HEK293T (cell line): ENCODE measurements around the gene ERVH48-1.
"Not testable (repeated sequence)": the region's sequence is repeated elsewhere in the genome, so short reads cannot be mapped to it uniquely, and the experiment has no call there.

Experiments used
- CTCF ChIA-PET: fragments of 350-600 bp; formaldehyde crosslinking; extraction: SDS; loops from one replicate; lab custom pipeline; 2021; ENCODE audit warnings: antibody characterized with exemption, inconsistent platforms; lab: Yijun Ruan, JAX
- POLR2A ChIA-PET: fragments of 350-600 bp; formaldehyde crosslinking; extraction: SDS; loops from one replicate; lab custom pipeline; 2020; ENCODE audit warnings: antibody characterized with exemption, inconsistent platforms; lab: Yijun Ruan, JAX
- DNase-seq: peaks from one replicate; pipeline ENCODE4 v3.0.0; 2012; ENCODE audit warnings: mixed read lengths; ENCODE audit errors: extremely low spot score
- ARNT ChIP-seq: fragments of 450-650 bp; IDR thresholded peaks from 2 replicates; pipeline ENCODE4 v1.6.1; 2017; ENCODE audit warnings: mild to moderate bottlenecking
- BHLHE40 ChIP-seq: fragments of 450-650 bp; IDR thresholded peaks from 2 replicates; pipeline ENCODE4 v1.6.1; 2016; ENCODE audit warnings: mild to moderate bottlenecking, moderate library complexity, borderline replicate concordance
- CTBP1 ChIP-seq: fragments of 450-650 bp; IDR thresholded peaks from 2 replicates; pipeline ENCODE4 v1.6.1; 2016; ENCODE audit warnings: borderline replicate concordance
- ELF4 ChIP-seq: fragments of 450-650 bp; IDR thresholded peaks from 2 replicates; pipeline ENCODE4 v1.6.1; 2017; ENCODE audit warnings: antibody characterized with exemption
- FOXA1 ChIP-seq: fragments of 450-650 bp; IDR thresholded peaks from 2 replicates; pipeline ENCODE4 v1.6.1; 2016; ENCODE audit warnings: mild to moderate bottlenecking
- FOXK2 ChIP-seq: fragments of 450-650 bp; IDR thresholded peaks from 2 replicates; pipeline ENCODE4 v1.6.1; 2016; ENCODE audit warnings: mild to moderate bottlenecking
- FOXM1 ChIP-seq: fragments of 450-650 bp; IDR thresholded peaks from 2 replicates; pipeline ENCODE4 v1.6.1; 2017; ENCODE audit warnings: mild to moderate bottlenecking, borderline replicate concordance
- HDGF ChIP-seq: fragments of 450-650 bp; IDR thresholded peaks from 2 replicates; pipeline ENCODE4 v1.6.1; 2017; ENCODE audit warnings: antibody characterized with exemption, borderline replicate concordance
- L3MBTL2 ChIP-seq: fragments of 450-650 bp; conservative IDR thresholded peaks from 2 replicates; pipeline ENCODE4 v1.6.1; 2016; ENCODE audit warnings: mild to moderate bottlenecking
- LEF1 ChIP-seq: fragments of 450-650 bp; IDR thresholded peaks from 2 replicates; pipeline ENCODE4 v1.6.1; 2017; ENCODE audit warnings: mild to moderate bottlenecking, borderline replicate concordance
- NFRKB ChIP-seq: fragments of 450-650 bp; IDR thresholded peaks from 2 replicates; pipeline ENCODE4 v1.6.1; 2016; ENCODE audit warnings: mild to moderate bottlenecking, moderate library complexity
- SP1 ChIP-seq: fragments of 450-650 bp; IDR thresholded peaks from 2 replicates; pipeline ENCODE4 v1.6.1; 2017
- SUZ12 ChIP-seq: fragments of 450-650 bp; IDR thresholded peaks from 2 replicates; pipeline ENCODE4 v1.6.1; 2016; ENCODE audit warnings: mild to moderate bottlenecking
- TARDBP ChIP-seq: fragments of 450-650 bp; IDR thresholded peaks from 2 replicates; pipeline ENCODE4 v1.6.1; 2016
- ZNF384 ChIP-seq: fragments of 450-650 bp; IDR thresholded peaks from 2 replicates; pipeline ENCODE4 v1.6.1; 2016
- TF ChIP-seq, protein P1 (sequence below): fragments of 450-650 bp; IDR thresholded peaks from 2 replicates; pipeline ENCODE4 v1.6.1; 2016

Gene ERVH48-1

DNA sequence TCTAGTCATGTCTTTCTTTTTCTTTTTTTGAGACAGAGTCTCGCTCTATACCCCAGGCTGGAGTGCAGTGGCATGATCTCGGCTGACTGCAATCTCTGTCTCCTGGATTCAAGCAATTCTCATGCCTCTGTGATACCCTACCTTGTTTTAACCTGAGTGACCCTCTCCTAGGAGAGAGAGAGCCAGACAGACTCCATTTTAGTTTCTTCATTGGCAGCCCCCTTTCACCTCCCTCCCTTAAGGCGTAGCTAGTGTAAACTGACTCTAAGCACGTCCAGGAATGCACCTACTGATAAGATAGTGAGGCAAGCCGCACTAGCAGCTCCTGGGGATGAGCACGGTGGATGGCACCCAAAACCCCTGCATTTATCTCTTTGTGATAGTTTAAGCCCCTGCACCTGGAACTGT is 43.8 kb upstream of the ERVH48-1 start:
- no peak for TF ChIP-seq TARDBP
- no peak for TF ChIP-seq SUZ12
- TF ChIP-seq NFRKB = no peak
- no peak for TF ChIP-seq ELF4
- no peak for TF ChIP-seq FOXM1
- TF ChIP-seq CTBP1 = no peak
- TF ChIP-seq HDGF = no peak
- TF ChIP-seq, protein P1, sequence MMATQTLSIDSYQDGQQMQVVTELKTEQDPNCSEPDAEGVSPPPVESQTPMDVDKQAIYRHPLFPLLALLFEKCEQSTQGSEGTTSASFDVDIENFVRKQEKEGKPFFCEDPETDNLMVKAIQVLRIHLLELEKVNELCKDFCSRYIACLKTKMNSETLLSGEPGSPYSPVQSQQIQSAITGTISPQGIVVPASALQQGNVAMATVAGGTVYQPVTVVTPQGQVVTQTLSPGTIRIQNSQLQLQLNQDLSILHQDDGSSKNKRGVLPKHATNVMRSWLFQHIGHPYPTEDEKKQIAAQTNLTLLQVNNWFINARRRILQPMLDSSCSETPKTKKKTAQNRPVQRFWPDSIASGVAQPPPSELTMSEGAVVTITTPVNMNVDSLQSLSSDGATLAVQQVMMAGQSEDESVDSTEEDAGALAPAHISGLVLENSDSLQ = no peak
- no peak for TF ChIP-seq BHLHE40
- no peak for TF ChIP-seq FOXA1
- no peak for TF ChIP-seq LEF1
- no peak for TF ChIP-seq SP1
- TF ChIP-seq ZNF384 = no peak
- no peak for TF ChIP-seq ARNT
- no peak for TF ChIP-seq L3MBTL2
- TF ChIP-seq FOXK2 = no peak
- ChIA-PET POLR2A (no interaction called here), CTCF (no interaction called here)
- no peak for DNase-seq

DNA sequence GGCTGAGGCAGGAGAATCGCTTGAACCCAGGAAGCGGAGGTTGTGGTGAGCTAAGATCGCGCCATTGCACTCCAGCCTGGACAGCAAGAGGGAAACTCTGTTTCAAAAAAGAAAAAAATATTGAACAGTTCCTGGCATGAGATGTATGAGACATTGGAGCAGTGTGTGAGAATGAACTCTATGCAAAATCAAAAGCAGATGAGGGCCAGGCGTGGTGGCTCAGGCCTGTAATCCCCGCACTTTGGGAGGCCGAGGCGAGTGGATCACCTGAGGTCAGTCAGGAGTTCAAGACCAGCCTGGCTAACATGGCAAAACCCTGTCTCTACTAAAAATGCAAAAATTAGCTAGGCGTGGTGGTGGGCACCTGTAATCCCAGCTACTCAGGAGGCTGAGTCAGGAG is 42.2 kb upstream of the ERVH48-1 start:
- CTCF ChIA-PET = interaction anchor here (0.7 kb wide), 1 partner anchor 29 kb away, joined by 3 read pairs; no protein-coding TSS in a partner anchor
- POLR2A ChIA-PET, DNase-seq: not testable (repeated sequence)

DNA sequence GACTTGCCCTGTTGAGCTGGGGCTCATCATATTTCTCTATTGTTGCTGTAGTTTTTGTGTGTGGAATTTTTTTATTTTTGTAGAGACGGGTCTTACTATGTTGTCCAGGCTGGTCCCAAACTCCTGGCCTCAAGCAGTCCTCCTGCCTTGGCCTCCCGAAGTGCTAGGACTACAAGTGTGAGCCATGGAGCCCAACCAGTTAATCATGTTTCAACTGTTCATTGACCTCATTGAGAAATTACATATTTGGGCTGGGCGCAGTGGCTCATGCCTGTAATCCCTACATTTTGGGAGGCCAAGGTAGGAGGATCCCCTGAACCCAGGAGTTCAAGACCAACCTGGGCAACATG is 39.8 kb upstream of the ERVH48-1 start:
- no peak for DNase-seq
- no peak for TF ChIP-seq HDGF
- no peak for TF ChIP-seq FOXA1
- no peak for TF ChIP-seq ELF4
- TF ChIP-seq ZNF384 = no peak
- TF ChIP-seq ARNT = no peak
- TF ChIP-seq FOXK2 = no peak
- no peak for TF ChIP-seq SP1
- TF ChIP-seq L3MBTL2 = no peak
- no peak for TF ChIP-seq LEF1
- TF ChIP-seq NFRKB = no peak
- CTCF ChIA-PET = no interaction called here
- POLR2A ChIA-PET = interaction anchor here (1.4 kb wide), 1 partner anchor 9 kb away, joined by 5 read pairs; the partner anchor contains the start of gene PKNOX1

DNA sequence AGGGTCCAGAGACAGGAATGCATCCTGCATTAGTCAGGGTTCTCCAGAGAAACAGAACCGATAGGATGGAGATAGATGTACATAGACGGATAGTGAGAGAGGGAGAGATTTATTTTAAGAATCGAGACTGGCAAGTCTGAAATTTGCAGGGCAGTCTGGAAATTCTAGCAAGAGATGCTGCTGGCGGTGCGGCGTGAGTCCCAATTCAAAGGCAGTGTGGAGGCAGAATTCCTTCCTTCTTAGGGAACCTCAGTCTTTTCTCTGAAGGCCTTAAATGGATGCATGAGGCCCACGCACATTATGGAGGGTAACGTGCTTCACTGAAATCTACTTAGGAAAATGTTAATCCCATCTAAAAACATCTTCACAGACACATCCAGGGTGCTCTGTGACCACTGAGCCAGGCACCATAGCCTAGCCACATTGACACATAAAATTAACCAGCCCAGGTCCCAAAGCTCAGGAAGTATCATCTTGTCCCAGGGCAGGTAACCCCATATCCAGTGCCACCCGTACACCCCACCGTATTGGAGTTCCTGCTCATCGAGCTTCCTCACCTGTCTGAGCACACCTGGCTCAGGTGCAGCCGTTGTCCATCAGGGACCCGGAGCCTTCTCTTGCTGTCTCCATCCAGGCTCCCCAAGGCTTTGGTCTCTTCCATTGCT is 39.2 kb upstream of the ERVH48-1 start:
- TF ChIP-seq FOXK2 (no peak), ZNF384 (no peak), BHLHE40 (no peak), SP1 (no peak), NFRKB (no peak), ARNT (no peak), LEF1 (no peak), CTBP1 (no peak), HDGF (no peak)
- TF ChIP-seq, protein P1 = no peak
- no peak for DNase-seq
- ChIA-PET CTCF (no interaction called here), POLR2A (interaction anchor here (1.4 kb wide), 1 partner anchor 10 kb away, joined by 5 read pairs; the partner anchor contains the start of gene PKNOX1)

DNA sequence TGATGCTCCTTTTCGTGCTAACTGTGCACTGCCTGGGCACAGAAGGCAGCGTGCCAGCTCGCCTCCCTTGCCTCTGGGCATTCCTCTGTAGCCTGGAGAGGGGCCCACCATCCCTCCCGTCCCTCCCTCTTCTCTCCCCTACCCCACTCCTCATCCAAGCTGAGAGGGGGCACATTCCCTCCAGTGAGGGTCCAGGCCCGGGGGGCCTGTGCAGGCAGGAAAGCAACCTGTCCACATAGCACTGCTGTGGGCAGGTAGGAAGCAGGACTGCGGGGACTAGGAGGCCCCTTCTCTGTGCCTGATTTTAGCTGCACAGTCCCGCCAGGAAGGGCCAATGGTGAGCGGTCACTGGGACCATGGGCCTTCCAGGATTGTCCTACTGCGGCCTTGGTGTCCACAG is 38.7 kb upstream of the ERVH48-1 start:
- no peak for DNase-seq
- CTCF ChIA-PET = no interaction called here
- POLR2A ChIA-PET = no interaction called here

DNA sequence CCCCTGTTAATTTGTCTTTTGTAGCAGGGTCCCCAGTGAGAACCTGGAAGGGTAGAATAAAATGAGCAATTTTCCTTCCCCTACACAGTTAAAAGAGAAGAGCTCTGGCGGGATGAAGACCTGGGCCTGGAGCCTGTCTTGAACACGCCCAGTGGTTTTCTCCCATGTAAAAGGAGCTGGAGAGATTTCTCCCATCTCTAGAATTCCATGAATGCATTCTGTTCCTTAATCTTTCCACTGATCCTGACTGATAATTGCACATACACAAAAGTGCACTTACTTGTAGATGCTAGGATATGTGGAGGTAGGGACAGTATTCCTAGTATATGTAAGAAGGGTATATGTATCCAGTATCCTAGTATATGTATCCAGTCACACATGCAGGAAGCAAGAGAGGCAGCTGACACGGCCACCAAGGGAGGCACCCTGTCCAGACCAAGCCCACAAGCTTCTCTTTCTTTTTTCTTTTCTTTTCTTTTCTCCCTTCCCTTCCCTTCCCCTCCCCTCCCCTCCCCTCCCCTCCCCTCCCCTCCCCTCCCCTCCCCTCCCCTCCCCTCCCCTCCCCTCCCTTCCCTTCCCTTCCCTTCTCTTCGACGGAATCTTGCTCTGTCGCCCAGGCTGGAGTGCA is 37.1 kb upstream of the ERVH48-1 start:
- no peak for DNase-seq
- ChIA-PET CTCF (no interaction called here), POLR2A (interaction anchor here (0.6 to 1.0 kb wide), 2 partner anchors 9 to 12 kb away, joined by 3 read pairs; partner anchors contain the start of gene PKNOX1)
- TF ChIP-seq CTBP1 (no peak), FOXK2 (no peak), TARDBP (no peak), FOXA1 (no peak), NFRKB (no peak), L3MBTL2 (no peak)

More for the DNA sequence above, 38.7 kb upstream of the ERVH48-1 start:
- TF ChIP-seq HDGF (no peak), L3MBTL2 (no peak), TARDBP (no peak), FOXK2 (no peak), LEF1 (no peak), ZNF384 (no peak), BHLHE40 (no peak), CTBP1 (no peak), FOXM1 (no peak), SP1 (no peak), ELF4 (no peak), ARNT (no peak)
- TF ChIP-seq, protein P1 = no peak
